ENCODE data around the gene WWOX. TPM values are rescaled to one million over a fixed set of nuclear protein-coding genes. Genes with fewer than 3 reads are reported as not detected.

The WWOX gene
- total and polyA plus RNA-seq, 2 of the 13 experiments (the other 11 are each of a cell fraction or from before 2014, with no cell fraction given) = 9.1 to 37.4 TPM

DNA sequence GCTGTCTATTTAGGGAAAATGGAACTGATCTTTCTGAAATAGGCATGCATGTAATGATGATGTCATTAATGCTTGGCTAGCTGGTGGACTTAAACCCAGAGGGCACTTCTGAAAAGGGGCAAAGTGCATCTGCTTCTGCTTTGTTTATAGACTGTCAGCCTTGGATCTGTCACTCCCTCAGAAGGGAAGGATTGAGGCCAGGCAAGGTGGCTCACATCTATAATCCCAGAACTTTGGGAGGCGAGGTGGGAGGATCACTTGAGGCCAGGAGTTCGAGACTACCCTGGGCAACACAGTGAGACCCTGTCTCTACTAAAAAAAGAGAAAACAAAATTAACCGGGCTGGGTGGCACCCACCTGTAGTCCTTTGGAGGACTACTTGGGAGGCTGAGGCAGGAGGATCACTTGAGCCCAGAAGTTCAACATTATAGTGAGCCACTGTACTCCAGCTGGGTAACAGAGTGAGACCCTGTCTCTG is 185.5 kb downstream of the WWOX start (continued):
- peak; percentile 76 for TF ChIP-seq CBX1 (IDR thresholded peaks at IDR 0.05; ENCODE audit: low read depth)
- 0 out of 2 replicates have a peak, but pooled peaks have one; percentile 27 for TF ChIP-seq ZNF24 (IDR thresholded peaks at IDR 0.05)
- TF ChIP-seq, protein P1, sequence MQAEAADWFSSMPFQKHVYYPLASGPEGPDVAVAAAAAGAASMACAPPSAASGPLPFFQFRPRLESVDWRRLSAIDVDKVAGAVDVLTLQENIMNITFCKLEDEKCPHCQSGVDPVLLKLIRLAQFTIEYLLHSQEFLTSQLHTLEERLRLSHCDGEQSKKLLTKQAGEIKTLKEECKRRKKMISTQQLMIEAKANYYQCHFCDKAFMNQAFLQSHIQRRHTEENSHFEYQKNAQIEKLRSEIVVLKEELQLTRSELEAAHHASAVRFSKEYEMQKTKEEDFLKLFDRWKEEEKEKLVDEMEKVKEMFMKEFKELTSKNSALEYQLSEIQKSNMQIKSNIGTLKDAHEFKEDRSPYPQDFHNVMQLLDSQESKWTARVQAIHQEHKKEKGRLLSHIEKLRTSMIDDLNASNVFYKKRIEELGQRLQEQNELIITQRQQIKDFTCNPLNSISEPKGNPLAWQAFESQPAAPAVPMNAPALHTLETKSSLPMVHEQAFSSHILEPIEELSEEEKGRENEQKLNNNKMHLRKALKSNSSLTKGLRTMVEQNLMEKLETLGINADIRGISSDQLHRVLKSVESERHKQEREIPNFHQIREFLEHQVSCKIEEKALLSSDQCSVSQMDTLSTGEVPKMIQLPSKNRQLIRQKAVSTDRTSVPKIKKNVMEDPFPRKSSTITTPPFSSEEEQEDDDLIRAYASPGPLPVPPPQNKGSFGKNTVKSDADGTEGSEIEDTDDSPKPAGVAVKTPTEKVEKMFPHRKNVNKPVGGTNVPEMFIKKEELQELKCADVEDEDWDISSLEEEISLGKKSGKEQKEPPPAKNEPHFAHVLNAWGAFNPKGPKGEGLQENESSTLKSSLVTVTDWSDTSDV (CRISPR knock-in tag; IDR thresholded peaks at IDR 0.05) = no peak
- TF ChIP-seq MXD4 (CRISPR knock-in tag; IDR thresholded peaks at IDR 0.05) = 0 out of 2 replicates have a peak, but pooled peaks have one; percentile 12
- peak; percentile 77 for TF ChIP-seq RARA (CRISPR knock-in tag; IDR thresholded peaks at IDR 0.05)
- TF ChIP-seq, protein P2, sequence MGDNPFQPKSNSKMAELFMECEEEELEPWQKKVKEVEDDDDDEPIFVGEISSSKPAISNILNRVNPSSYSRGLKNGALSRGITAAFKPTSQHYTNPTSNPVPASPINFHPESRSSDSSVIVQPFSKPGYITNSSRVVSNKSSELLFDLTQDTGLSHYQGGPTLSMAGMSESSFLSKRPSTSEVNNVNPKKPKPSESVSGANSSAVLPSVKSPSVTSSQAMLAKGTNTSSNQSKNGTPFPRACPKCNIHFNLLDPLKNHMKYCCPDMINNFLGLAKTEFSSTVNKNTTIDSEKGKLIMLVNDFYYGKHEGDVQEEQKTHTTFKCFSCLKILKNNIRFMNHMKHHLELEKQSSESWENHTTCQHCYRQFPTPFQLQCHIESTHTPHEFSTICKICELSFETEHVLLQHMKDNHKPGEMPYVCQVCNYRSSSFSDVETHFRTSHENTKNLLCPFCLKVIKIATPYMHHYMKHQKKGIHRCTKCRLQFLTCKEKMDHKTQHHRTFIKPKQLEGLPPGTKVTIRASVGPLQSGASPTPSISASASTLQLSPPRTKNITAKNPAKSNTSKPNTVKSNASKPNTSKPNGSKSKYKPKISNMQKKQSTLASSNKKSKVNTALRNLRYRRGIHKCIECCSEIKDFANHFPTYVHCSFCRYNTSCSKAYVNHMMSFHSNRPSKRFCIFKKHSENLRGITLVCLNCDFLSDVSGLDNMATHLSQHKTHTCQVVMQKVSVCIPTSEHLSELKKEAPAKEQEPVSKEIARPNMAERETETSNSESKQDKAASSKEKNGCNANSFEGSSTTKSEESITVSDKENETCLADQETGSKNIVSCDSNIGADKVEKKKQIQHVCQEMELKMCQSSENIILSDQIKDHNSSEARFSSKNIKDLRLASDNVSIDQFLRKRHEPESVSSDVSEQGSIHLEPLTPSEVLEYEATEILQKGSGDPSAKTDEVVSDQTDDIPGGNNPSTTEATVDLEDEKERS (CRISPR knock-in tag; IDR thresholded peaks at IDR 0.05) = peak; percentile 85
- TF ChIP-seq ZFP36L1 (CRISPR knock-in tag; IDR thresholded peaks at IDR 0.05) = peak; percentile 60; the same call in 1 of the 2 replicates
- TF ChIP-seq SSRP1 (CRISPR knock-in tag; IDR thresholded peaks at IDR 0.05) = 0 out of 2 replicates have a peak, but pooled peaks have one; percentile 58
- peak; percentile 89 for TF ChIP-seq AHDC1 (CRISPR knock-in tag; IDR thresholded peaks at IDR 0.05; ENCODE audit: borderline replicate concordance)
- no peak for TF ChIP-seq MATR3 (CRISPR knock-in tag; IDR thresholded peaks at IDR 0.05)
- TF ChIP-seq, protein P3, sequence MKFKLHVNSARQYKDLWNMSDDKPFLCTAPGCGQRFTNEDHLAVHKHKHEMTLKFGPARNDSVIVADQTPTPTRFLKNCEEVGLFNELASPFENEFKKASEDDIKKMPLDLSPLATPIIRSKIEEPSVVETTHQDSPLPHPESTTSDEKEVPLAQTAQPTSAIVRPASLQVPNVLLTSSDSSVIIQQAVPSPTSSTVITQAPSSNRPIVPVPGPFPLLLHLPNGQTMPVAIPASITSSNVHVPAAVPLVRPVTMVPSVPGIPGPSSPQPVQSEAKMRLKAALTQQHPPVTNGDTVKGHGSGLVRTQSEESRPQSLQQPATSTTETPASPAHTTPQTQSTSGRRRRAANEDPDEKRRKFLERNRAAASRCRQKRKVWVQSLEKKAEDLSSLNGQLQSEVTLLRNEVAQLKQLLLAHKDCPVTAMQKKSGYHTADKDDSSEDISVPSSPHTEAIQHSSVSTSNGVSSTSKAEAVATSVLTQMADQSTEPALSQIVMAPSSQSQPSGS (CRISPR knock-in tag; IDR thresholded peaks at IDR 0.05) = peak; percentile 98
- no peak for TF ChIP-seq TRAFD1 (CRISPR knock-in tag; IDR thresholded peaks at IDR 0.05; ENCODE audit: borderline replicate concordance)
- TF ChIP-seq, protein P4, sequence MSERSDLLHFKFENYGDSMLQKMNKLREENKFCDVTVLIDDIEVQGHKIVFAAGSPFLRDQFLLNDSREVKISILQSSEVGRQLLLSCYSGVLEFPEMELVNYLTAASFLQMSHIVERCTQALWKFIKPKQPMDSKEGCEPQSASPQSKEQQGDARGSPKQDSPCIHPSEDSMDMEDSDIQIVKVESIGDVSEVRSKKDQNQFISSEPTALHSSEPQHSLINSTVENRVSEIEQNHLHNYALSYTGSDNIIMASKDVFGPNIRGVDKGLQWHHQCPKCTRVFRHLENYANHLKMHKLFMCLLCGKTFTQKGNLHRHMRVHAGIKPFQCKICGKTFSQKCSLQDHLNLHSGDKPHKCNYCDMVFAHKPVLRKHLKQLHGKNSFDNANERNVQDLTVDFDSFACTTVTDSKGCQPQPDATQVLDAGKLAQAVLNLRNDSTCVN (CRISPR knock-in tag; IDR thresholded peaks at IDR 0.05; ENCODE audit: borderline replicate concordance) = 0 out of 2 replicates have a peak, but pooled peaks have one; percentile 50
